GM18502 (cell line): ENCODE results near the gene CCDC47.

ENCODE experiments used
- ATAC-seq: cut with Tn5 transposase; IDR thresholded peaks from one replicate; pipeline ENCODE4 v1.9.1; 2021; ENCODE audit warnings: mild to moderate bottlenecking; ENCODE audit not compliant: unreplicated experiment, poor library complexity

Gene CCDC47

GRCh38 chr17:63699638-63700527, 73.5 kb downstream of the CCDC47 start, which contains the start of gene LIMD2:
Gene LIMD2 (minus strand): TSS chr17:63700125. CDS start chr17:63699298, 827 bp downstream.
- ATAC-seq: peak; percentile 20

GRCh38 chr17:63698886-63699637, 74.3 kb downstream of the CCDC47 start:
- ATAC-seq: peak; percentile 34

- no peak for ATAC-seq
These were observed 75.0 kb downstream of the CCDC47 start for GRCh38 chr17:63698381-63698885.

GRCh38 chr17:63697341-63698286, 75.8 kb downstream of the CCDC47 start:
- no peak for ATAC-seq

GRCh38 chr17:63696381-63696961, 76.9 kb downstream of the CCDC47 start:
- ATAC-seq: no peak

GRCh38 chr17:63695889-63696288, 77.5 kb downstream of the CCDC47 start:
- ATAC-seq: no peak
